ENCODE results near the gene GCAT. TPM values are rescaled to one million over a fixed set of nuclear protein-coding genes. Genes with fewer than 3 reads are reported as not detected.
A peak's percentile ranks its signal among the peaks of the same experiment; 100 is the strongest.

Gene GCAT
- total RNA-seq, 1 experiment from 2014 or later, result 44.9 TPM

DNA sequence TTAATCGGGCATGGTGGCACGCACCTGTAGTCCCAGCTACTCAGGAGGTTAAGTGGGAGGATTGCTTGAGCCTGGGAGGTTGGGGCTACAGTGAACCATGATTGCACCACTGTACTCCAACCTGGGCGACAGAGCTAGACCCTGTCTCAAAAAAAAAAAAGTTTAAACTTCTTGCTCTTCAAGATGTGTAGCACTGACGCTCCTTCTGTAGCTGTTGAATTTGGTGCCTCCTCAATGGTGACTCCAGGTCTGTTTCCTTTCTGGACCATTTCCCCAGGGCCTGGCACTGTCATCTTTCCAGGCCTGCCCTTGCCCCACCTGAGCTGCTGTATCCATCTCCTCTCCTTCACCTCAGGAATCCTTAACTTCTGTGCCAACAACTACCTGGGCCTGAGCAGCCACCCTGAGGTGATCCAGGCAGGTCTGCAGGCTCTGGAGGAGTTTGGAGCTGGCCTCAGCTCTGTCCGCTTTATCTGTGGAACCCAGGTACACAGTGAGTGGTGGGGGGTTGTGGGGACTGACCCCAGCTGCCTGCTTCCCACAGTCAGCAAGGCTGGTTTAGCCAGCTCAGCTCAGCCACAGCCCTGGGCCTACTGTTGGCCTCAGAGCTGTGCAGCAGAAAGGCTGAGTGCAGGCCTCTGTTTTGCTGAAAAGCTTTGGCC, 2.1 kb downstream of the GCAT start:
- DNase-seq (ENCODE audit: low read depth), result no peak

DNA sequence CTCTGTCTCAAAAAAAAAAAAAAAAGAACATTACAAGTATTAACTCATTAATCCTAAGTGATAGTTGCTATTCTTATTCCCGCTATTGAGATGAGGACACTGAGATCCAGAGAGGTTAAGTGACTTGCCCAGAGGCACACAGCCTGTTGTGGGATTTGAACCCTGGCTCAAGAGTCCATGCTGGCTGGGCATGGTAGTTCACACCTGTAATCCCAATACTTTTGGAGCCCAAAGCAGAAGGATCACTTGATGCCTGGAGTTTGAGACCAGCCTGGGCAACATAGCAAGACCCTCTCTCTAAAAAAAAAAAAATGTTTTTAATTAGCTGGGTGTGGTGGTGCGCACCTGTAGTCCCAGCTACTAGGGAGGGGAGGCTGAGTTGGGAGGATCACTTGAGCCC, 4.1 kb downstream of the GCAT start:
- no peak for DNase-seq (ENCODE audit: low read depth)

DNA sequence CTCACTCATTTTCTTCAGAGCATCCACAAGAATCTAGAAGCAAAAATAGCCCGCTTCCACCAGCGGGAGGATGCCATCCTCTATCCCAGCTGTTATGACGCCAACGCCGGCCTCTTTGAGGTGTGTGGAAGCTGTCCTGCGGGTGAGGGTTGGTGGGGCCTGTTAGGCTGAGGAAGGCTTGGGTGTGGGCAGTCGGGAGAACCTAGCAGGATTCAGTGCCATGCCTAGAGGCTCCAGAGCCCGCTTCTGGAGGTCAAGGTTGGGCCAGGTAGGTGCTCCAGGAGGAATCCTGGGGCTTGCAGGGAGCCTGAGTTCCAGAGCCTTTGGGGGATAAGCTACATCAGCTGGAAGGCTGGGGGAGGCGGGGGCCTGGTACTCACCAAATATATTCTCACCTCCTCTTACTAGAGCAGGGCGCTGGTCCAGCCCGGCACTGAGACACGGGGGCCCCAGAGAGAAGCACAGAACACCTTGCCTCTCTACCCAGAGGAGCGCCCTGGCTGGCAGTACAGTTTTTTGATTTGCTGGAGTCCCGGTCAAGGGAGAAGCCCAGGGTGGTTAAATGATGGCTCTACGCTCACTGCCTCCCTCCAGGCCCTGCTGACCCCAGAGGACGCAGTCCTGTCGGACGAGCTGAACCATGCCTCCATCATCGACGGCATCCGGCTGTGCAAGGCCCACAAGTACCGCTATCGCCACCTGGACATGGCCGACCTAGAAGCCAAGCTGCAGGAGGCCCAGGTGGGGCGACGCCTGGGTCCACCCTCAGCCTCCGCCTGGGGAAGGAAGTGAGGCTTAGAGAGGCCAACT, 5.3 kb downstream of the GCAT start:
- no peak for DNase-seq (ENCODE audit: low read depth)

DNA sequence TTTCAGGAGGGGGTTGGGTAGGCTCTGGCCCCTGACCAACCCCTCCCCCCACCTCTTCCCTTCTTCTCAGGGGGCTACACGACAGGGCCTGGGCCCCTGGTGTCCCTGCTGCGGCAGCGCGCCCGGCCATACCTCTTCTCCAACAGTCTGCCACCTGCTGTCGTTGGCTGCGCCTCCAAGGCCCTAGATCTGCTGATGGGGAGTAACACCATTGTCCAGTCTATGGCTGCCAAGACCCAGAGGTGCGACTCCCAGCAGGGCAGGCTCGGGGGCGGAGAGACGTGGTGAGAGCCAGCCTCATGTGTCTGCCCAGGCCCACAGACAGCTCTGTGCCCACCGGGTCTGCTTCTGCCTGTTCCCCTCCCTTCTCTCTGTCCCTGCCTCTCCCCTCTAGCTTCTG, 7.9 kb downstream of the GCAT start:
- no peak for DNase-seq (ENCODE audit: low read depth)

DNA sequence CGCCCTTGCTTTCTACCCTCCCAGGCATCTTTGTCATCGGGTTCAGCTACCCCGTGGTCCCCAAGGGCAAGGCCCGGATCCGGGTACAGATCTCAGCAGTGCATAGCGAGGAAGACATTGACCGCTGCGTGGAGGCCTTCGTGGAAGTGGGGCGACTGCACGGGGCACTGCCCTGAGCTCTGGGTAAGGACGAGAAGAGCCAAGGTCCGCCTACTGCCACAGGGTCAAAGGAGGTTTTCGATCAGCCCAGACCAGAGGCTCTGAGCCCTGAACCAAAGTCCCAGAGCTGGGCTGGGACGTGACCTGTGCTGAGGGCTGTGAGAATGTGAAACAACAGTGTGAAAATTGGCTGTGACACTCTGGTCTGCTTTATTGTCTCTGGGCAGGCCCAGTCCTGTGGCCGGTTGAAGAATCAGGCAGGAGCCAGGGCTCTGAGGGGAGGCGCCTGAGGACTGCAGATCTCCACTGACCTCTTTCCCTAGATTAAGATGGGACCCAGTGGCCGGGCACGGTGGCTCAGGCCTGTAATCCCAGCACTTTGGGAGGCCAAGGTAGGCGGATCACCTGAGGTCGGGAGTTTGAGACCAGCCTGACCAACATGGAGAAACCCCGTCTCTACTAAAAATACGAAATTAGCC, 8.9 kb downstream of the GCAT start:
- no peak for DNase-seq (ENCODE audit: low read depth)

DNA sequence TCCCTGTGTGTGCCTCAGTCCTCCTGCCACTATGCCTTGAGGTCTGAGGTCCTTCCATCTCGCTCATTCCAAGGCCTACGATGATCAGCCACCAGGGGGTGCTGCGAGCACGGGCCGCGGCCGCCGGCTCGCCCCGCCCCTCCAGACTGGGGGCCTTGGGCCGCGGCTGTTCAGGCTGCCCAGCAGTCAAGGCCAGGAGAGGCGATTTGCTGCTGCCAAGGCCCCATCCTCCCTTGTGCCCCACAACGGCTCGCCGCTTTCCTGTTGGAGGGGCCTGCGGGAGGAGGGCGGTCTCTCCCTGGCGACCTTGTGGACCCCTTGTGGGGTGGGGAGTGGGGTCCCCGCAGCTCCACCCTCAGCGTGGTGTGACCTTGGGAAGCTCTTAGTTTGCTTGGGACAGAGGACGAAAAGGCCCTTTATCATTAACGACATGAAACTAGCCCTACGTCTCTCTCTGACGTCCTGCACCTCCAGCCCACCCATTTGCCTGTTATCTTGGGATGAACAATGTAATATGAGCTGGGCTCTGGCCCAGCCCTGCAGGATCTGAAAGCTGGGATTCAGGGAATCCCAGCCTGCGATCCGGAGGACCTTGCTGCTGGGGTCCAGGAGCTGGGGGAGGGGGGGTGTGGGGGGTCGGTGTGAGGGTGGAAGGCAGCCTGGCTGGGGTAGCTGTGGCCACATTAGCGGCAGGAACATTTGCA, 10.1 kb downstream of the GCAT start:
- peak; percentile 80 for DNase-seq (ENCODE audit: low read depth)

DNA sequence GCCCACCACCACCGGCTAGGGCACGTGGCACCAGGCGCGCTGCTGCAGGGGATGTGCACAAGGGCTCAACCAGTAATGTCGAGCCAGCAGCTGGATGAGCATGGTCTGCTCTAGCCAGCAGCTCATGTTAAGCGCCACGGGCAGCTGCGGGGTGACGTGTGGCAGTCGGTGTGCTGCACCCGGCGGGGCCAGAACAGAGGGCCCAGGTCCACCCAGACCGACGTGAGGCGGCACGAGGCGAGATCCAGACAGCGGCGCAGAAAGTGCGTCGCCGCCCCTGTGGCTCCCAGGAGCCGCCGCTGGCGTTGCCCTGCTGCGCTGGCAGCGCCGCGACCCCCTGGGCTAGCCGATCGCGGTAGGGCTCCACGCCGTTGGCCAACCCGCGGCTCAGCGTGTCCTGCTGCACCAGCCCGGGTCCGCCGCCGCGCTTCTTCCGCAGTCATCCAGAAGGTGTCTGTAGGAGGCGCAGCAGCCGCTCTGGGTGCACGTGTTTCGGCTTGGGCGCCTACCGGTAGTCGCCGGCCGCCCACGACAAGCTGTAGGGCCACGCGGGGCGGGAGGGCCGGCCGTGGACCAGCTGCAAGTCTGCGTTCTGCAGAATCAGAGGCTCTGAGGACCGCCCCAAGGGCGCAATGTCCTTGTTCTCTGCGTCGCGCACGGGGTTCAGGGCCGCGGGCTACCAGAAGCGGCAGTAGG, 10.8 kb downstream of the GCAT start:
- peak; percentile 41 for DNase-seq (ENCODE audit: low read depth)

DNA sequence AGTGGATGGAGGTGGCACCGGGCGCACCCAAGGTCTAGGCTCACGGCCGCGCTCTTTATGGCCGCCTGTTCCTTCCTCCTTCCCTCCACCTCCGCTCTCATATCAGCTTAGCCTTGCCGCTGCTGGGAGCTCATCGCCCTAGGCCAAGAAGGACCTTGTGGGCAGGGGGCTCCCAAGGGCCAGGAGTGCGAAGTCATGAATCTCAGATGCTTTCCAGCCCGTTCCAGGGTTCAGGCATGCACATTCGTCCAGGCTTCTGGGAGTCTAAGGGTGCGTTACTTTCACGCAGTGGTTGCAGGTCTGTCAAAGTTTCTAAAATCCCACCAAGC, 11.3 kb downstream of the GCAT start:
- no peak for DNase-seq (ENCODE audit: low read depth)

DNA sequence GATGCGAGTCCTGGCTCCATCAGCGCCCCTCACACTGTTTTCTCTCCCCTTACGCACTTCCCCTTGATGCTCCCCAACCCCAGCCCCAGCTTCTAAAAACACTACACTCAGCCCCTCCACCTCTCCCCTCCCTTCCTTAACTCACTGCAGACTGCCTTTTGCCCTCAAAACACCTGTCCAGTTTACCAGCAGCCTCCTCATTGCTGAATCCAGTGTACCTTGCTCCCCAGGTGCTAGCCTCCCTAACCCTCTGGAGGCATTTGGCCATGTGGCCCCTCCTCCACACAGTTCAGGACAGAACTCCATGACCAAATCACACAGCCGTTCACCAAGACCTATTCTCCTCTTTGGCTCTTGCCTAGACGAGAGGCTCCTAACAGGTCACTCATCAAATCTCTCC, 12.6 kb downstream of the GCAT start:
- no peak for DNase-seq (ENCODE audit: low read depth)

DNA sequence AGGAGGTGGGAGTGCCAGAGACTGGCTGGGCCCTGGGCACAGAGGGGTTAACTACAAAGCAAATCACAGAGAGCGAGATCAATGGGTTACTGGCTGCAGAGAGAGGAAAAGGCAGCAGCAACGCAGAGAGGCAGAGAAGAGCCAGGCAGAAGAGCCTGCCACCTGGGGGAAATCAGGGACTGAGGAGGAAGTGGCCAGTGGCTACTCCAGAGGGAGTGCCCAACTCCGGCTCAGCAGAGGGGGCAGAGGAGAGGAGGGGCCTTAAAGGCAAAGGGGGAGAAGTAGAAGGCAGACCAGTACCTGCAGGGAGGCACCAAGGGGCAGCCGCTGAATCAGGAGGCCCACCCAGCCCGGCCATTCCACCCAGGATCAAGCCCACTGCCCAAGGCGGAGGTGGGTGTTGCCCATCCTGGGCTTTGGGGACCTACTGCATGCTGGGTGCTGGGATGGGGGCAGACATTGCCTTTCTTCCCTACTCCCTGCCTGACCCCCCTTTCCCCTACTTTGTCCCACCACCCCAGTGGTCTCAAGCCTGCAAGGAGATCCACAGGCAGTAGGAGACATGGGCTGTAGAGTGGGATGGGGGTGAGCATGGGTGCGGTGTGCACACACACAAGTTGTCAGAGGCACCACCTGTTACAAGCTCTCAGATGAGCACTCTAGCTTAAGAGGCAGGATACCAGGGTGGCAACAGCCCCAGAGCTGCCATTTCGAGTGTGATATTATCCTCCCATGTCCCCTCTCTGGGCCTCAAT, 14.5 kb downstream of the GCAT start:
- no peak for DNase-seq (ENCODE audit: low read depth)

DNA sequence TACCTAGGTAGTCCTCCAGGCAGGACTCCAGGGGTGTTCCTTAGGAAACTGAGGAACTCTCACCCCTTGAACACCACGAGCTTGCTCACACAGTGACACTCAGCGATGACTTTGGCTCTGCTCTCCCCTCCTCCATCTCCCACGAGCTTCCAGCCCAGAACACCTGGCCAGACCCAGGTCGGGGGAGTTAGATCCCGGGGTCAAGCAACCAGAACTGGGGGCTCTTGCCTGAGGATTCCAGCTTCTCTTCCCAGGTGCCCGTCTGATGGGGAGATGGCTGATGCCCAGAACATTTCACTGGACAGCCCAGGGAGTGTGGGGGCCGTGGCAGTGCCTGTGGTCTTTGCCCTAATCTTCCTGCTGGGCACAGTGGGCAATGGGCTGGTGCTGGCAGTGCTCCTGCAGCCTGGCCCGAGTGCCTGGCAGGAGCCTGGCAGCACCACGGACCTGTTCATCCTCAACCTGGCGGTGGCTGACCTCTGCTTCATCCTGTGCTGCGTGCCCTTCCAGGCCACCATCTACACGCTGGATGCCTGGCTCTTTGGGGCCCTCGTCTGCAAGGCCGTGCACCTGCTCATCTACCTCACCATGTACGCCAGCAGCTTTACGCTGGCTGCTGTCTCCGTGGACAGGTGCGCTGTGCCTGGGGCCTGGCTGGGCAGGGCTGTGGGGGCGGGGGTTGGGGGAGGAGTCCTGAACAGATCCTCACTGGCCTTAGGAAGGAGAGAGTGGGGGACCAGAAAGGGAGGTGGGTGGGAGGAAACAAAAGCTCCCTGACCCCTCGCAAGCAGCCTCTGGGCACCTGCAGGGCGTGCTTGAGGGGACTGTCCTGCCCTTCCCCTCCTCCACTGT, 15.6 kb downstream of the GCAT start, which contains the start of gene GALR3:
Gene GALR3, plus strand, starts transcription at position 249 of the 852 bp plus-strand sequence. Its CDS starts 25 bp downstream, at position 274.
- no peak for DNase-seq (ENCODE audit: low read depth)

DNA sequence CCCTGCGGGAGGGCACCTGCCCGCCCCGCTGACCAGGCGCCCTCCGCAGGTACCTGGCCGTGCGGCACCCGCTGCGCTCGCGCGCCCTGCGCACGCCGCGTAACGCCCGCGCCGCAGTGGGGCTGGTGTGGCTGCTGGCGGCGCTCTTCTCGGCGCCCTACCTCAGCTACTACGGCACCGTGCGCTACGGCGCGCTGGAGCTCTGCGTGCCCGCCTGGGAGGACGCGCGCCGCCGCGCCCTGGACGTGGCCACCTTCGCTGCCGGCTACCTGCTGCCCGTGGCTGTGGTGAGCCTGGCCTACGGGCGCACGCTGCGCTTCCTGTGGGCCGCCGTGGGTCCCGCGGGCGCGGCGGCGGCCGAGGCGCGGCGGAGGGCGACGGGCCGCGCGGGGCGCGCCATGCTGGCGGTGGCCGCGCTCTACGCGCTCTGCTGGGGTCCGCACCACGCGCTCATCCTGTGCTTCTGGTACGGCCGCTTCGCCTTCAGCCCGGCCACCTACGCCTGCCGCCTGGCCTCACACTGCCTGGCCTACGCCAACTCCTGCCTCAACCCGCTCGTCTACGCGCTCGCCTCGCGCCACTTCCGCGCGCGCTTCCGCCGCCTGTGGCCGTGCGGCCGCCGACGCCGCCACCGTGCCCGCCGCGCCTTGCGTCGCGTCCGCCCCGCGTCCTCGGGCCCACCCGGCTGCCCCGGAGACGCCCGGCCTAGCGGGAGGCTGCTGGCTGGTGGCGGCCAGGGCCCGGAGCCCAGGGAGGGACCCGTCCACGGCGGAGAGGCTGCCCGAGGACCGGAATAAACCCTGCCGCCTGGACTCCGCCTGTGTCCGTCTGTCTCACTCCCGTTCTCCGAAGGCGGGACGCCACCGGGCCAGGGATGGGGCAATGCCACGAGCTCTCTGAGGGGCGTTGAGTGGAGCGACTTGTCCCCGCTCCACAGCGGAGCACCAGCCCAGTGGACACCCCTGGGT, 17.2 kb downstream of the GCAT start:
- DNase-seq (ENCODE audit: low read depth), result no peak

DNA sequence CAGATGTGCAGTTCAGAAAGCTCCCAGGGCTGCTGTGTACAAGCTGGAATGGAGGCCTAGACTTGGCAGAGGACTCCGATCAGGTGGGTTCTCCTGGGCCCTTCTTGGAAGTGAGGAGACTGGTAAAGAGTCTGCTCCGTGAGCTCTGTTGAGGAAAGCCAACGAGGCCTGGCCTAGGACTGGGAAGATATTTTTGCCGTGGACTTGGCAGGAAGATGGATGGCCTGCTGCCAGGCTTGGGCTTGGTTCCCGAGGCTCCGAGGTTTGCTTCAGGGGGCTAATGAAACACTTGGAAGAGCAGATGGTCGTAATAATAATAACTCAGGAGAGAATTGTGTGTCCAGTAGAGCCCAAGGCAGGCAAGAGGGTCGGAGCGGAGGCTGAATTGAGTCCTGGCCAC, 19.3 kb downstream of the GCAT start:
- no peak for DNase-seq (ENCODE audit: low read depth)

DNA sequence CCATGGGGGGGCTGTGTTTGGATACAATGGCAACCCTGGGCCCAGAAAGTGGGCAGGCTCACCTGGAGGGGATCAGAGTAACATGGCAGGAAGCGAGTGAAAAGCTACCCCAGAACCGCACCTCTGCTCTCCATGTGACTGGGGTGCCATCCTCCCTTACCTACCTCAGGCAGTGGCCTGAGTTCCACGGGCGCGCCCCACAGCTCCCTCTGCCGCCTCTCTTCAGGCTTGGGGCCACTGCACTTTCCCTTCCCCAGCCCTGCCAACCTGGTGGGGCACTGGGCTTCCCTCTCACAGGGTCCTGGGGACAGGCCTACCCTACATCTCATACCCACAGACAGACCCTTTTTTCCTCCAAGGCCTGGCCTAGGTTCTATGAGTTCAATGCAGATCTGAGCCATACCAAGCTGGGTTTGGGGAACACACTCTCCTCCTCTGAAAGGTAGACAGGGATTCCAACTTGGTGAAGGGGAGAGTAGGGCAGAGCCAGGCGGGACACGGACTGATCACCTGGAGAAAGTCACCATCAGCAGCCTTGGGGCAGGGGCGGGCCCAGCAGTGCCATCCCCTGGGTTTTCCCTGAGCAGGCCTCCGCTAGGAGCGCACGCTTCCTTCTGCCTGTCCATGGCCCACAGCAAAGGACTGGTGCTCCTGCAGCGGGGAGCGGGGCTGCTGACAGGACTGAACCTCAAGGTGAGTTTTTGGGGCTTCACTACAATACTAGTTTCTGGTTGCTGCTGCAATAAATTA, 22.5 kb downstream of the GCAT start:
- no peak for DNase-seq (ENCODE audit: low read depth)

DNA sequence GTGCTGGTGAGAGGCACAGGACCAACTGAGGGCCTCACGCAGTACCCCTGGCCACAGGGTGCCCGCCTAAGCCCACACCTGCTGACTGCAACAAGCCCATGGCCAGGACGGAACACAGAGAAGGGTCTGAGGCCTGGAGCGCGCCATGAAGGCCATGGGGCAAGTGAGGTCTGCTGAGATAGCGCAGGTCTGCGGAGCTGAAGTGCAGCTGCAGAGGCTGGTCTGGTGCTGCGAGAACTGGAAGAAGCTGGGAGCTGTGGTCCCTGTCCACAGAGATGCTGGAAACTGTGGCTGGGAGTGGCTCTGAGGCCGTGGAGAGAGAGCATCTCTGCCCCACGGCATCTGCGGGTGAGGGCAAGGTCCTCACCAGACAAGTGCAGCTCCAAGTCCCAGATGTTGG, 23.7 kb downstream of the GCAT start:
- no peak for DNase-seq (ENCODE audit: low read depth)

DNA sequence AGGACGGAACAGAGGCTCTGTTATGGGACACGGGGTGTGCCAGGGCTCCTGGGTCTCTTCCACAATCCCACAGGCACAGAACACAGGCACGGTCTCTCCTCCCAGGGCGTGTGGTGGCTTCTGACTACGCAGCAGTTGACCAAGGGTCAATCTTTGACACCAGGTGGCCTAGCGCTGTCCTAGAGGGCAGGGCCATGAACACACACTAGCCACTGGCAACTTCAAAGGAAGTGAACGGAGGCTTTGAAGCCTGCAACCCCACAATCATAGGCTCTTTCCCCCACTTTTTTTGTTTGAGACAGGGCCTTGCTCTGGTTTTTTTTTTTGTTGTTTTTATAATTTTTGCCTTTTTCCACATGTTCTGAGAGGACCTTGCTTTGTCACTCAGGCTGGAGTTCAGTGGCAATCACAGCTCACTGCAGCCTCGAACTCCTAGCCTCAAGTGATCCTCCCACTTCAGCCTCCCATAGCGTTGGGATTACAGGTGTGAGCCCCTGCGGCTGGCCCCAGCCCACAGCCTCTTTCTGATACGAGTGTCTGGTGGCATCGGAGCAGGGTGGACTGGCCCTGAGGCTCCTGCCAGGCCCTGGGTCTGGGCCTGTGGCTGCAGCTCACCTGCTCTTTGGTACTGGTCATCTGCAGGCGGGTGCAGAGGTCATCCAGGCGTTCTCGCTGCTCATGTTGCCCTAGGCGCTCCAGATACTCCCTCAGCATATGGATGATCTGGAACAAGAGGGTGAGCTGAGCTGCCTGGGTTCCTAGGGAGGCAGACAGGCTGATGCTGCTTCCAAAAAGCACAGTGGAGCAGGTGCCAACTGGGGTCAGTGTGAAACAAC, 24.5 kb downstream of the GCAT start:
- no peak for DNase-seq (ENCODE audit: low read depth)
